Stimulated activated naive CD4-positive, alpha-beta T cell (primary cell): ENCODE results near the gene TAB2.
A peak's percentile ranks its signal among the peaks of the same experiment; 100 is the strongest.
"Not testable (repeated sequence)": the region's sequence is repeated elsewhere in the genome, so short reads cannot be mapped to it uniquely, and the experiment has no call there.

Experiments
- DNase-seq, 6 experiments: peaks; one replicate each; lab custom pipeline; 2025; lab: John Stamatoyannopoulos, UW

Gene TAB2

GRCh38 chr6:149444360-149445094 lies 127.0 kb downstream of the TAB2 start:
- not testable (repeated sequence) for DNase-seq

- no peak for DNase-seq
These were observed 127.6 kb downstream of the TAB2 start for GRCh38 chr6:149445095-149445466.

- DNase-seq = no peak
These were observed 128.1 kb downstream of the TAB2 start for GRCh38 chr6:149445573-149445972.

DNA sequence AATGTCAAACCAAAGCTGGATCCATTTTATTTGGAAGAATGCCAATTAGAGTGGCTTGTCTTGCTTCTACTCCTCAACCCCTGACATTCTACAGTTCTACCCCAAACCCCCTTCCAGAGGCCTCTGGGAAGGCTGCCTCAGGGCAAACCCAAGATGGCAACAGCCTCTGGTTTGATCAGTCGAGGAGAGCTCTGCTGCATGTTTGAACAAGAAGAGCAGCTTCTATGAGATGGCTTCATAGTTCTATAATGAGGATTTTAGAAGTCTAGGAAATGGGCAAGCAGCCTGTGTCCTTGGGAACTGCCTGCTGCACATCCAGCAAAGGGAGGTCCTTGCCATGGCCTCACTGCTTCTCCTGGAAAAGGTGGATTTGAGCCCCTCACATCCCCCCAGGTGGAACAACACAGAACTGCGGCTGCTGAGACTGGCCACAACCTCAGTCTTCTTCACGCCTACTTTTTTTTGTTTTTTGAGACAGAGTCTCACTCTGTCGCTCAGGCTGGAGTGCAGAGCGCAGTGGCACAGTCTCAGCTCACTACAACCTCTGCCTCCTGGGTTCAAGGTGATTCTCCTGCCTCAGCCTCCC lies 129.4 kb downstream of the TAB2 start:
- no peak for DNase-seq

DNA sequence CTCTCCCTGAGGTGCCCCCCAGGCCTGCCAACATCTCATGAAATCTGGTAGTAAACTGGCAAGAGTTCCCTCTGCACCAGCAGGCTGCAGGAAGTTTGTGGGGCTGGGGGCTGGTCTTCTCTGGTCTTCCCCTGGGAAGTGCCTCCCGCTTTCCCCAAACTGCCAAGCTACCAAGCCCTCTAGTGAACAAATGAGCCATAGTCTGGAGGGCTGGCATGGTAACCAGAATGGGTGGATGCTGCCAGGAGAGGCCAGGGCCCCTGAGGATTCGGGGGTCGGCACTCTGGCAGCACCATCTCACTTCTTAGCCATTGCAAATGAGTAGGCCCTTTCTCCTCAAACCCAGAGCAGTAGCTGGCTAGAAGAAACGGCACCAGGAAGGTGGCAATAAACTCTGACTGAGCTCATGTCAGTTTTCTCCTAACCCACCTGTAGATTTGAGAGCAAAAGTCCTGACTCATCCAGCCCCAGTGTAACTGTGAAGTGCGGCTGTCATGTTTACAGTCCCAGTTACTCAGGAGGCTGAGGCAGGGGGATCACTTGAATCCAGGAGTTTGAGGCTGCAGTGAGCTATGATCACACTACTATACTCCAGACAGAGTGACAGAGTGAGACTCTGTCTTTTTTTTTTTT lies 131.4 kb downstream of the TAB2 start:
- no peak for DNase-seq

- DNase-seq = no peak
These were observed 132.5 kb downstream of the TAB2 start for GRCh38 chr6:149449831-149450678.

GRCh38 chr6:149450679-149451375 lies 133.3 kb downstream of the TAB2 start:
- peak in 1 of 6 experiments; percentile 9 for DNase-seq

- peak in 1 of 6 experiments; percentile 8 for DNase-seq
These were observed 134.0 kb downstream of the TAB2 start for GRCh38 chr6:149451376-149452036.

GRCh38 chr6:149452037-149452939 lies 134.8 kb downstream of the TAB2 start:
- DNase-seq = no peak

DNA sequence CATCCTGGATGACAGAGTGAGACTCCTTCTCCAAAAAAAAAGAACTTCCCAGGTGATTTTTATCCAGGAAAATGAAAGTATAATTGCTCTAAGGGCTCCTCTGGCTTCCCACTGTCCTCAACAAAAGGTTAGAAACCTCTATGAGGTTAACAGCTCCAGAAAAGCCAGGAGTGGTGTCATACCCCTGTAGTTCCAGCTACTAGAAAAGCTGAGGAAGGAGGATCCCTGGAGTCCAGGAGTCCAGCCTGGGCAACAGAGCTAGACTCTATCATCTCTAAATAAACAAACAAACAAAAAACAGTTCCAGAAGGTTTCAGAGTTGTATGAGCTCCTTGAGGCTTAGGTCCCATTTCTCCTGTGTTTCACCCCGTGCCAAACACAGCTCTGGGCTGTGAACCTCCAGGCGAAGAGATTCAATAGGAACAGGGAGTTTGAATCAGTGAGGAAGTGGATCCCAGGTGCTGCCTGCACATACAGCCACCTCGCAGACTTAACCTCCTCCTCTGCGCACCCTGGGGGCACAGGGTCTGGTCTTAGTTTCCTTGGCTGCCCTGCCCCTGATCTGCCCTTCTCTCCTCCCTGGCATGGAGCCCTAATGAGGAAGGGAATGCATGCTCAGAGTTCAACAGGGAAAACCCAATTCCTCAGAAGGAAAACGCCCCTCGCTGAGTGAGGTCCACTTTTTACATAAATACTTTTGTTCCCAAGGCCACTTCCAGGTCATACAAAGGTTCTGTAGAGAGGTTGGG lies 136.3 kb downstream of the TAB2 start:
- no peak for DNase-seq

DNA sequence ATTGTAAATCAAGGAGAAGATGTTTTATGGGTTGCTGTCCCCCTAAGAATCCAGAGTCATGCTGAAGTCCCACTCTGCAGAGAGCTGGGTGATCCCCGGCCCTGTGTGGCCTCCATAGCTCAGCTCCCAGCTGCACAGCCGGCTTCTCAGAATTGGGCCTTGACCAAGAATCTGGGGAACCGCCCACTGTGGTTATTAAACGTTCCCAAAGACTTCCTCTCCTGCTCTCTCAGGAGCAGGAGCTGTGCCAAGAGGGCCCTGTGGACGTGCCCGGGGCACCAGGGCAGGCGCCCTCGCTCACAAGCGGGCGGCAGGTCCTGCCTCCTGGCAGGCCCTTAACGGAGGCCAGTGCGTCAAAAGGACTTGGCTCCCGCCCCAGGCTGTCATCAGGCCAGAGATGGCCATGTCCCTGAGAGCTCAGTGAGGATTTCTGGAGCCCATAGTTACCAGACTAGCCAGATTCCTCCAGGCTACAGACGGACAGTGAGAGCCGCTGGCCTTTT lies 136.9 kb downstream of the TAB2 start:
- no peak for DNase-seq

DNA sequence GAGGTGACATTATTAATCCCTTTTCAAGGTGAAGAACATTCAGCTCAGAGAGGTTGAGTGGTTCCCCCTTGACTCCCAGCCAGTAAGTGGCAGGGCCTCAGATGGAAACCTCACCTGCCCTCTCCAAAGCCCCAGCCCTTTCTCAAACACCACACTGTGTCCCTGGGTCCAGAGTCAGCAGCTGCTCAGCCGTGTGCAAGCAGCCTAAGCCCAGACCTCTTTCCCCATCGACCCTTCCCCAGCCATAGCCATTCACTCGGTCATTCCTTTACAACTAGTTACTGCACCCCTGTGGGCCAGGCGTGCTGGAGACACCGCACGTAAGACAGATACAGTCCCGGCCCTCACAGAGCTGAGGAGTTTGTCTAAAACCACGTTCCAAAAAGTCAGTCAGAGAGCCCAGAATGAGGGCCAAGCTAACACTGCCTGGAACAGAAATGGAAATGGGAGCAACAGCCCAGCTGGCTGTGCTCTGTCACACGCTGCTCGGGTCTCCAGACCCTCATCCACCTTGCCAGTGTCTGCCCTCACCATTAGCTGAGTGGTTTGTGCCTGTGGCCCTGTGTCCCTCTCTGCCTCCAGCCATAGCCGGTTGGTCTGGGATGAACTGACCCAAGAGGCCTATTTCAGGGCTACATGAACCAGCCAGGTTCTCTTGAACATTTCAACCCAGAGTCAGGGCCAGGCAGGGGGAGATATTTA lies 137.7 kb downstream of the TAB2 start:
- DNase-seq = no peak

GRCh38 chr6:149456311-149457021 lies 139.0 kb downstream of the TAB2 start:
- DNase-seq = no peak

- DNase-seq = no peak
These were observed 139.9 kb downstream of the TAB2 start for GRCh38 chr6:149457316-149457884.

DNA sequence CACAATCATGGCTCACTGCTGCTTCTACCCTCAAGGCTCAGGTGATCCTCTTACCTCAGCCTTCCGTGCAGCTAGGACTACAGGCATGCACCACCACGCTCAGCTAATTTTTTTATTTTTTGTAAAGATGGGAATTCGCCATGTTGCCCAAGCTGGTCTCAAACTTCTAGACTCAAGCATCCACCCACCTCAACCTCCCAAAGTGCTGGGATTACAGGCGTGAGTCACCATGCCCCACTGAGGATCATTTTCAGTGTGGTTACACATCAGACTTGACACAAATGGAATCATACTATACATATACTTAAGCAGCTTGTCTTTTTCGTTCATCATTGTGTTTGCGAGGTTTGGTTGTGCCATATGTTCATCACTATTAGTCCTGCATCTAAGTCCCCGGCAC lies 140.7 kb downstream of the TAB2 start:
- DNase-seq = no peak

DNA sequence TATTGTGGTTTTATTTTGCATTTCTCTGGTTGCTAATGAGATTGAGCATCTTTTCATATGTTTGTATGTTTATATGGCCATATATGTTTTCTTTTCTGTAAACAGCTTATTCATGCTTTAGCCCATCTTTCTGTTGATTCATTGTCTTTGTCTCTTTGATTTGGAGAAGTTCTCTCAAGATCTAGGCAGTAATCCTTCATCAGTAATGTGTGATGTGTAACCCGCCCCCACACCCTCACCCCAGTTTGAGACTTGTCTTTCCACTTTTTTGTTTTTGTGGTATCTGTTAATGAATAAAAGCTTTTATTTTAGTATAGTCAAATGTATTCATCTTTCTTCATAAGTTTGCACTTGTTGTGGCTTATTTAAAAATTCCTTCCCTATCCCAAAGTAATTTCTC lies 141.3 kb downstream of the TAB2 start:
- DNase-seq = no peak

- no peak for DNase-seq
These were observed 142.2 kb downstream of the TAB2 start for GRCh38 chr6:149459761-149460160.

GRCh38 chr6:149460249-149460648 lies 142.7 kb downstream of the TAB2 start:
- DNase-seq = not testable (repeated sequence)
